SH-SY5Y (cell line): ENCODE measurements around the gene TACC2.

Experiments
- GATA2 ChIP-seq: IDR thresholded peaks from 2 replicates; pipeline ENCODE4 v1.6.1; 2011; ENCODE audit warnings: mild to moderate bottlenecking, low read depth, low read length
- GATA3 ChIP-seq: IDR thresholded peaks from 2 replicates; pipeline ENCODE4 v1.6.1; 2011; ENCODE audit warnings: low read depth, mild to moderate bottlenecking, low read length, moderate library complexity

GRCh38 chr10:122164023-122164601 is 175.1 kb downstream of the TACC2 start:
- TF ChIP-seq GATA2 (no peak), GATA3 (no peak)
